ENCODE measurements around the gene SUMO2. TPM values are rescaled to one million over a fixed set of nuclear protein-coding genes. Genes with fewer than 3 reads are reported as not detected.
A peak's percentile ranks its signal among the peaks of the same experiment; 100 is the strongest.
"Not testable (repeated sequence)": the region's sequence is repeated elsewhere in the genome, so short reads cannot be mapped to it uniquely, and the experiment has no call there.

Gene SUMO2
- total RNA-seq, 1 donor from 2014 or later: 633 TPM

DNA sequence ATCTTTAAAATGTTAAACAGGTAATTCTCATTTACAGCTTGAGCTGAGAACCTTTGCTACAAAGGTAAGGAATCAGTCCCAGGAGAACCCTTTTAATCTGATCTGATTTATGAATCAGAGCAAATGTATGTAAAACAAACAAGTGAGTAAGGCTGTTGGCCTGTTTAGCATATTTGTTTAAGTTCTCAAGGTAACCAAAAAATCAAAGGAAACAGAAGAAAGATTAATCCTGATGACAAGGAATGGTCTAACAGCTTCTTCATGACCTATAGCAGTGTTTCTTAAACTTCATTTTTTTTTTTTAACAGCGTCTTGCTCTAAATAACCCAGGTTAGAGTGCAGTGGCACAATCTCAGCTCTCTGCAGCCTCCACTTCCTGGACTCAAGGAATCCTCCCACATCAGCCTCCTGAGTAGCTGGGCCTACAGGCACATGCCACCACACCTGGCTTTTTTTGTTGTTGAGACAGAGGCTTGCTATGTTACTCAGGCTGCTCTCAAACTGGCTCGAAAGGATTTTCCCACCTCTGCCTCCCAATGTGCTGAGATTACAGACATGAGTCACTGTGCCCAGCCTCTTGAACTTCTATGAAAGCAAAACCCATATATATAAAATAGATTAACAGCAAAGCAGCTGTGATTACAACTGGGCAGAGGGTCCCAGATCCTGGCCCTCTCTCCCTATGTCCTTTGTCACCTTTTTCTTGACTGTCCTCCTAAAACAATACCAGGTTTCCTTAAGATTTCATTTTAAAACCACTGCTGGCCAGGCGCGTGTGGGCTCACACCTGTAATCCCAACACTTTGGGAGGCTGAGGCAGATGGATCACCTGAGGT is 23.3 kb downstream of the SUMO2 start:
- no peaks in the 10 kb centered on the region for H3K9me3 Mint-ChIP-seq (ENCODE audit: low read depth)
- no peak overlapping the region for H3K4me3 Mint-ChIP-seq (ENCODE audit: low read depth)

GRCh38 chr17:75158480-75158879 is 24.3 kb downstream of the SUMO2 start:
- H3K27ac Mint-ChIP-seq; H3K9me3 Mint-ChIP-seq (ENCODE audit: low read depth); H3K27me3 Mint-ChIP-seq; H3K4me3 Mint-ChIP-seq (ENCODE audit: low read depth); DNase-seq (ENCODE audit: low spot score, unreplicated experiment); H3K4me1 Mint-ChIP-seq (ENCODE audit: low read depth); H3K36me3 Mint-ChIP-seq (ENCODE audit: insufficient read depth): not testable (repeated sequence)

More for the DNA sequence above, 23.3 kb downstream of the SUMO2 start:
- no peak overlapping the region for H3K27ac Mint-ChIP-seq
- peaks cover 6% of the 10 kb centered on the region for H3K36me3 Mint-ChIP-seq (ENCODE audit: insufficient read depth)
- no peak for DNase-seq (ENCODE audit: low spot score, unreplicated experiment)
- H3K27me3 Mint-ChIP-seq: no peaks in the 10 kb centered on the region
- TF ChIP-seq, protein P1, sequence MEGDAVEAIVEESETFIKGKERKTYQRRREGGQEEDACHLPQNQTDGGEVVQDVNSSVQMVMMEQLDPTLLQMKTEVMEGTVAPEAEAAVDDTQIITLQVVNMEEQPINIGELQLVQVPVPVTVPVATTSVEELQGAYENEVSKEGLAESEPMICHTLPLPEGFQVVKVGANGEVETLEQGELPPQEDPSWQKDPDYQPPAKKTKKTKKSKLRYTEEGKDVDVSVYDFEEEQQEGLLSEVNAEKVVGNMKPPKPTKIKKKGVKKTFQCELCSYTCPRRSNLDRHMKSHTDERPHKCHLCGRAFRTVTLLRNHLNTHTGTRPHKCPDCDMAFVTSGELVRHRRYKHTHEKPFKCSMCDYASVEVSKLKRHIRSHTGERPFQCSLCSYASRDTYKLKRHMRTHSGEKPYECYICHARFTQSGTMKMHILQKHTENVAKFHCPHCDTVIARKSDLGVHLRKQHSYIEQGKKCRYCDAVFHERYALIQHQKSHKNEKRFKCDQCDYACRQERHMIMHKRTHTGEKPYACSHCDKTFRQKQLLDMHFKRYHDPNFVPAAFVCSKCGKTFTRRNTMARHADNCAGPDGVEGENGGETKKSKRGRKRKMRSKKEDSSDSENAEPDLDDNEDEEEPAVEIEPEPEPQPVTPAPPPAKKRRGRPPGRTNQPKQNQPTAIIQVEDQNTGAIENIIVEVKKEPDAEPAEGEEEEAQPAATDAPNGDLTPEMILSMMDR (IDR thresholded peaks at IDR 0.05; ENCODE audit: unreplicated experiment): no peak
- peaks cover 4% of the 10 kb centered on the region for H3K4me1 Mint-ChIP-seq (ENCODE audit: low read depth)

DNA sequence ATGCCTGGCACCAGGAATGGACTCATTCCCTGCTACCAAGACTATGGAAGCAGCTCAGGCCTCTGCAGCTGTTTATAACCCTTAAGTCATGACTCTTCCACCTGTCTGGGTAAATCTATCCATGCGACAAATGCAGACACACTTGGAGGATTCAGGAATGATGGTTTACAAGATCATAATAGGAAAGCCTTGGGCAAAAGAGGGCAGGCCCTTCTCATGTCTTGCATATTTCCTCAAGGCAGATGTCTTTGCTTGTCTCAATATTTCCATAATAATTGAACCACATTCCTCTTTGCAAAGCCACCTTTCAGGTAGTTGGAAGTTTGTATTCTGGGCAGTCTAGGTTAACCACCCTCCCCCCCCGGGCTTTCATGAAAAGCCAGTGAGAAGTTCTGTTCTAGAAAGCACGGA is 27.6 kb downstream of the SUMO2 start:
- H3K36me3 Mint-ChIP-seq (ENCODE audit: insufficient read depth): peaks cover 2% of the 10 kb centered on the region
- TF ChIP-seq, protein P1 (IDR thresholded peaks at IDR 0.05; ENCODE audit: unreplicated experiment): no peak
- H3K4me1 Mint-ChIP-seq (ENCODE audit: low read depth): peaks cover 16% of the 10 kb centered on the region
- H3K27ac Mint-ChIP-seq: no peak overlapping the region
- no peak for DNase-seq (ENCODE audit: low spot score, unreplicated experiment)
- no peaks in the 10 kb centered on the region for H3K9me3 Mint-ChIP-seq (ENCODE audit: low read depth)
- no peak overlapping the region for H3K4me3 Mint-ChIP-seq (ENCODE audit: low read depth)
- H3K27me3 Mint-ChIP-seq: no peaks in the 10 kb centered on the region

DNA sequence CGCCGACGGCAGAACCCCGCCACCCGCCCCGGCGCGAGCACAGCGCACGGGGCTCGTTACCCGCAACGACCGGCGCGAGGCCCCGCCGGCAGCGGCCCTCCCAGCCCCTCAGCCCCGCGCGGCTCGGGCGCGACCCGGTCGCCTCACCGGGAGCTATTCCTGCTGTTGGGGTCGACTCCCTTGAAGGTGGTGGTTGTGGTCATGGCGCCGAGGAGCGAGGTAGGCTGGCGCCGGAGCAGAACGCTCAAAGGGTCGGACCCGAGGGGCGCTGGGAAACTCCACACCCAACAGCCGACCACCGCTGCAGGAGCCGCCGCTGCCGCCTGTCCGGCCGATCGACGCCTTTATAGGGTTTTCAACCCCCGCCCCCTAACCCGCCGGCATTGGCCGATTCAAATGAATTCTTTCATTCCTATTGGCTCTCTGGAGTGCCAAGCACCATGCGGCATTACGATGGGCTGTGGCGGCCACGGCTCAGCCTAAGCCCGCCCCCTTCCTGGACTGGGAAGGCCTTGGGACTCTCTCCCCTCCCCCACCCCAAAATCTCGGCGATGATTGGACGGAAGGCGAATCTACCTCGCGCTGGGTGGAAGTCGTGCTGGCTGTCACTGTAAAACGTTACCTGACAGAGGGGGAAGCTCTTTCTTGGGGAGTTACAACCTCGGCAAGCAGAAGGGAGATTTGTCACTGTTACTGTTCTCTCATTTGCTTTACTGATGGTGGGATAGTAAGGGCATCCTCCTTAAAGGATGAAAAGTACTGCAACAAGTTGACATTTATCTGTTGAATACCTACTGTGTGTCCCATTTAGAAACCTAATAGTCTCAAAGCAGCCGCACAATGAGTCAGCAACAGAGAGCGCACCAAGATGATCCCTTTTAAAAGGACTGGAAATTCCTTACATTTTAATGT is 28.3 kb downstream of the SUMO2 start, which contains the start of gene JPT1:
Gene JPT1, minus strand, starts transcription at position 318 of the 912 bp plus-strand sequence. Its CDS starts 115 bp downstream, at position 203.
- Mint-ChIP-seq H3K4me3 (ENCODE audit: low read depth) (peak within 1 kb of the TSS; percentile 97), H3K4me1 (ENCODE audit: low read depth) (peaks cover 19% of the 10 kb centered on the region), H3K36me3 (ENCODE audit: insufficient read depth) (peaks cover 5% of the 10 kb centered on the region), H3K9me3 (ENCODE audit: low read depth) (no peaks in the 10 kb centered on the region), H3K27me3 (no peaks in the 10 kb centered on the region), H3K27ac (peak within 1 kb of the TSS; percentile 97)
- TF ChIP-seq, protein P1 (IDR thresholded peaks at IDR 0.05; ENCODE audit: unreplicated experiment): no peak
- DNase-seq (ENCODE audit: low spot score, unreplicated experiment): peak; percentile 96

DNA sequence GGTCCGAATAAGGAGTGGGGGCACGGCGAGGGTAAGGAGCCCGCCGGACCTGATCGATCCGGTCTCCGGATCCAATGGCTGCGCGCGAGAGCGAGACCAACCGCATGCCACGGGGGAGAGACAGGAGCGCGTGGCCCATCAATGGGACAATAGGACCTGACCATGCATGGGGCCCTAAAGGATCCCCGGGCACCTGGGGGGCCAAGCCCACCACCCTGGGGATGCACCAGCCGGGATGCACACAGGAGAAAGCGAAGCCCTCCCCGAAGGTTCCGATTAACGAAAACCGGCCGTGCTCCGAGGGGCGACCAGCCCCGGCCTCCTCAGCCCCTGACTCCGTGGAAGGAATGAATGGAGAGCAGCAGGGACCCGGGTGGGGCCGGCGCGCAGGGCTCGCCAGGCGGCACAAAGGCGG is 29.0 kb downstream of the SUMO2 start:
- H3K27me3 Mint-ChIP-seq: no peaks in the 10 kb centered on the region
- peaks cover 19% of the 10 kb centered on the region for H3K4me1 Mint-ChIP-seq (ENCODE audit: low read depth)
- H3K27ac Mint-ChIP-seq: peak overlapping the region; percentile 96
- H3K9me3 Mint-ChIP-seq (ENCODE audit: low read depth): no peaks in the 10 kb centered on the region
- H3K4me3 Mint-ChIP-seq (ENCODE audit: low read depth): peak overlapping the region; percentile 97
- TF ChIP-seq, protein P1 (IDR thresholded peaks at IDR 0.05; ENCODE audit: unreplicated experiment): no peak
- DNase-seq (ENCODE audit: low spot score, unreplicated experiment): peak; percentile 47
- peaks cover 6% of the 10 kb centered on the region for H3K36me3 Mint-ChIP-seq (ENCODE audit: insufficient read depth)
